ENCODE measurements around the gene PGAP3.
"Not testable (repeated sequence)": the region's sequence is repeated elsewhere in the genome, so short reads cannot be mapped to it uniquely, and the experiment has no call there.

The PGAP3 gene

DNA sequence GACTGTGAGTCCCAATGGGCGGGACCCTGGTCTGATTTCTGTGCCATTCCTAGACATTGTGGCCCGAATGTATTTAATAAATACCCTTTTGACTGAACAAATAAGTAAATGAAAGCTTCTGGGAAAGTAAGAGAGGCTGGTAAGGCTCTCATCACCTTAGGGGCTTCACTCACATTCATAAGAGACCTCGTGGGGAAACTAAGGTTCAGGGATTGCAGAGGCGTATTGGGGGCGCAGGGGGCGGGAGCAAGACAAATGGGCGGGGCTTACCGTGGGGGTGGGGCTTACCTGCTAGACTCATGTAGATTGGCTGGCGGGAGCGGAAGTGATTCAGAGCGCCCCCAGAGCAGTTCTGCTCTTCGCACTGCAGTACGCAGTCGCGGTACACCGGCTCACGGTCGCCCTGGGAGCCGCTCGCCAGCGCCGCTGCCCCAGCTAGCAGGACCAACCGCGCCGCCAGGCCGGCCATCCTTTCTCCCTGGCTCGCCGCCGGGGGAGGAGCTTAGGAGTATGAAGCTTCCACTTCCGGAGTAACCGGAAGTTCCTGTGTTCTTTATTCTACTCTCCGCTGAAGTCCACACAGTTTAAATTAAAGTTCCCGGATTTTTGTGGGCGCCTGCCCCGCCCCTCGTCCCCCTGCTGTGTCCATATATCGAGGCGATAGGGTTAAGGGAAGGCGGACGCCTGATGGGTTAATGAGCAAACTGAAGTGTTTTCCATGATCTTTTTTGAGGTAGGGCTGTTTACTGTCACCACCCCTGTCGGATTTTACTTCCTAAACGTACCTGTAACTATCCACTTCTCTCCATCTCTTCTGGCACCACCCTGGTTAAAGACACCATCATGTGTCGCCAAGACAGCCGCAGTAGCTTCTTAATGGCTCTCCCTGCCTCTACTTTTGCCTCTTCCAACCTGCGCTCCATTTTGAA is at the start of gene PGAP3:
PGAP3 (minus strand) TSS at position 512 of the 929 bp plus-strand sequence; CDS start at position 469, 43 bp downstream.
- DNase-seq: peak; percentile 96

GRCh38 chr17:39737206-39737759 is 49.4 kb upstream of the PGAP3 start:
- no peak for DNase-seq

DNA sequence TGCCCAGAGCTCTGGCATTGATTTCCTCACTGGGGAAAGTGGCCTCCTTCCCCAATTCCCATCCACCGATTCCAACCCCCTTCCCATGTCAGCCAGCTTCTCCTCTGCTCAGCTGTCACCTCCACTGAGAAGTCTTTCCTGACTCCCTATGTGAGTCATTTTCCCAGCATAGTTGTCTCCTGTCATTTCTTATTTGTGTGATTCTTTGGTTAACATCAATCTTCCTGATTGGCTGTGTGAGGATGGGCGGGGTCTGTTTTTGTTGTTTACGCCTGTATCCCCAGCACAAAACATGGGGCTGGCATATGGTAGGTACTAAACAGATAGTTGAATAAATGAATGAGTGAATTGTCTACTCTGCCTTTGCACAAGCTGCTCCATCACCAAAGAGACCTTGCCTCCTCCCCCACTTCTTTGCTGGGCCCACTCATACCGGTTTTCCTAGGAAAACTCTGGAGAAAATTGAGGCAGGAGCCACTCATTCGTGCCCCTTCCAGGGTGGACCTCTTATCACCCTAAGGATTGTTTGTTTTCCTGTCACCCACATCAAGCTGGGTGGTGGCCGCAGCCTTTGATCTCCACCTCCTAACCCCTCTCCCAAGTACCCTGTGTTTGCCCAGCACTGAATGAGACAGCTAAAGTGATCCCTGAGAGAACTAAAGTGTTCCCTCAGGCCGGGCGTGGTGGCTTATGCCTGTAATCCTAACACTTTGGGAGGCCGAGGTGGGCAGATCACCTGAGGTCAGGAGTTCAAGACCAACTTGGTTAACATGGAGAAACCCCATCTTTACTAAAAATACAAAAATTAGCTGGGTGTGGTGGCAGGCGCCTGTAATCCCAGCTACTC is 48.7 kb upstream of the PGAP3 start:
- DNase-seq: peak; percentile 57

DNA sequence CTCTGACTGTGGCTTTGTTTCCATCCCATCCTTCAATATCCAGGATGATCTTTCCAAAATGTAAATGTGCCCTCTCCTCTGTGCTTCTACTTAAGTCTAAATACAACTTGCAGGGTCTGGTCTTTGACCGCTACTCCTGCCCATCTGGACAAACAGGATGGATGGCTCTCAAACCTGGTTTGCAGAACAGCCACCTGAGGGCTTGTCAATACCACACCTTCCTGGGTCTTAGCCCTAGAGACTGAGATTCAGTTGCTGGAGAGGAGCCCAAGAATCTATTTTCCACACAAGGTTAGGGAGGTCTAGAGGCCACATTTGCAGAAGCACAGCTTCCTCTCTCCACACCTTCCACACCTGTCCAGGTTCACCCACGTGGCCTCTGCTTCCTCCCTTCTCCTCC is 48.0 kb upstream of the PGAP3 start:
- peak; percentile 69 for DNase-seq

DNA sequence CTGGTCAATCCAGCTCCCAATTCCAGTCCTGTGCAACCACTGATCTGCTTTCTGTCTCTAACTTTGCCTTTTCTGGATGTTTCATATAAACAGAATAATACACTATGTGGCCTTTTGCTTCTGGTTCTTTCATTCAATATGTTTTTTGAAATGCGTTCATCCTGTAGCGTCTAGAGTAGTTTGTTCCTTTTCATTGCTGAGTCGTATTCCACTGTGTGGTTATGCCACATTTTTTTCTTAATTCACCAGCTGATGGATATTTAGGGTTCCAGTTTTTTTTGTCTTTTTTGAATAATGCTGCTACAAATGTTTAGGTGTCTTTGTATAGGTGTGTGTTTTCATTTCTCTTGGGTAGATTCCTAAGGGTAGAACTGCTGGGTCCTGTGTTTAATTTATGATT is 44.7 kb upstream of the PGAP3 start:
- no peak for DNase-seq

DNA sequence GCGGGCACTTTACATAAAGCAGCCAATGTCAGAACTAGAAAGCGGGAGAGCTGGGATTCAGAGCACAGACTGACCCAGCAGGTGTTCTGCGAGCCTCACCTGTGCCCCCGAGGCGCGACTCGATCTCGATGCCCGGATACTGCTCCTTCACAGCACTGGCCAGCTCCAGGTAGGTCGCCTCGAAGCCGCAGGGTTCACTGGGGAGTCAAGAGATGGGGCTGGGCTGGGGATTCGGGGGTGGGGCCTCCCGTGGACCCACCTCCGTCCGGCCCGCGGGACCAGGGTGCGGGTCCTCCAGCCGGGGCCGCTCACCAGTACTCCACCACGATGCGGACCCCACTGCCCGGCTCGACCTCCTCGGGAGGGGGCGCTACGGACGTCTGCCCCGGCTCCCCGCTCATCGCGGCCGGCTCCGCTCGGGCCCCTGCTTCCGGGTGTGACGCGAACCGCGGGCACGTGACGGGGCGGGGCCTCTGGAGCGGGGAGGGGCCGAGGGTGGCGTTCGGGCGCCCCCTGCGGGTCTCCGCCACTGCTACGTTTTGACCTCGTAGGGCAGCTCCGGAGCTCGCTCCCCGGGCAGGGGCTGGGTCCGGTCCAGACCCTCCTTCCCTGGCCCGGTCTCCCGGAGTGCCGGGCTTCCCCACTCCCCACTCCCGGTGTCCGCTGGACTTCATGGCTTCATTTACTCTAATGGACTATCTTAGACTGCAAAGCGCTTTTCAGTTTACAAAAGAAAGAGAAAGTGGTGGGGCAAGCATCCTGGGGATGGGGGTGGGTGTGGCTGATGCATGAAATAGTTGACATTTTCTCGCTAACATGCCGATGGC is 42.5 kb upstream of the PGAP3 start, which contains the start of gene MIEN1:
MIEN1 (minus strand) TSS at position 438 of the 827 bp plus-strand sequence; CDS start at position 401, 37 bp downstream.
- peak; percentile 96 for DNase-seq

DNA sequence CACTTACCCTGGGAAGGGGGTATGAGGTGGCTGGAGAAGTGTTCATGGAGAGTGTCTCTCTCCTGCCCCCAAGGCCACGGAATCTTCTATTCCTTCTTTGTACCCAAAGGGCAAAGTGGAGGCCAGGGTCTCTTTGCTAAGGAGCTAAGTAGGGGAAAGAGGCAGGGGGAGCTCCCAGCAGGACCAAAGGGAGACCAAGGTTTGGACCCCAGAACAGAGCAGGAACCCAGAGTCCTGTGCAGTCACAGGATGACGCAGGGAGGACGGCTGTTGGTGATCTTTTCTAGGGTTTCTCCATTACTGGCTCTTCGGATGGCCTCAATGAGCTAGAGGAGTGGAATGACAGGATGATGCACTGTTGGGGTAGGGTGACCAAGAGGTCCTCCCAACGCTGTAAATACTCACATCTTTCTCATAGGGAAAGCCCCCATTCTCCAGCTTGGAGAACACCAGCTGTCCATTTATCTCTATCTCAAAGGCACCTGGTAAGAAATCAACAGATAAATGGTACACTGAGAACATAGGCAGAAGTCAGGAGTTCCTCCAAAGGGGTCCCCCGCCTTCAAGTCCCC is 41.5 kb upstream of the PGAP3 start:
- DNase-seq: no peak

DNA sequence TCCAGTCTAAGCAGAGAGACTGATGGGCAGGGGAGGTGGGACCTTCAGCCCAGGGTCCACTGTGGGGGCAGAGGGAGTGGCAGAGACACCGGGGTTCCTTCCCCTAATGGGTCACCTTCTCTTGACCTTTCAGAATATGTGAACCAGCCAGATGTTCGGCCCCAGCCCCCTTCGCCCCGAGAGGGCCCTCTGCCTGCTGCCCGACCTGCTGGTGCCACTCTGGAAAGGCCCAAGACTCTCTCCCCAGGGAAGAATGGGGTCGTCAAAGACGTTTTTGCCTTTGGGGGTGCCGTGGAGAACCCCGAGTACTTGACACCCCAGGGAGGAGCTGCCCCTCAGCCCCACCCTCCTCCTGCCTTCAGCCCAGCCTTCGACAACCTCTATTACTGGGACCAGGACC is 39.7 kb upstream of the PGAP3 start:
- no peak for DNase-seq

DNA sequence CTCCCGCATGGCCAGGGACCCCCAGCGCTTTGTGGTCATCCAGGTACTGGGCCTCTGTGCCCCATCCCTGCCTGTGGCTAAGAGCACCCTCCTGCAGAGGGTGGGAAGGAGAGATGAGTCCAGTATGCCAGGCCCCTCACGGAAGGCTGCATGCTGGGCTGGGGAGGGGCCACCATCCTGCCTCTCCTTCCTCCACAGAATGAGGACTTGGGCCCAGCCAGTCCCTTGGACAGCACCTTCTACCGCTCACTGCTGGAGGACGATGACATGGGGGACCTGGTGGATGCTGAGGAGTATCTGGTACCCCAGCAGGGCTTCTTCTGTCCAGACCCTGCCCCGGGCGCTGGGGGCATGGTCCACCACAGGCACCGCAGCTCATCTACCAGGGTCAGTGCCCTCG is 38.8 kb upstream of the PGAP3 start:
- DNase-seq: no peak

GRCh38 chr17:39725923-39726322 is 38.1 kb upstream of the PGAP3 start:
- not testable (repeated sequence) for DNase-seq

GRCh38 chr17:39724731-39725130 is 36.9 kb upstream of the PGAP3 start:
- no peak for DNase-seq

DNA sequence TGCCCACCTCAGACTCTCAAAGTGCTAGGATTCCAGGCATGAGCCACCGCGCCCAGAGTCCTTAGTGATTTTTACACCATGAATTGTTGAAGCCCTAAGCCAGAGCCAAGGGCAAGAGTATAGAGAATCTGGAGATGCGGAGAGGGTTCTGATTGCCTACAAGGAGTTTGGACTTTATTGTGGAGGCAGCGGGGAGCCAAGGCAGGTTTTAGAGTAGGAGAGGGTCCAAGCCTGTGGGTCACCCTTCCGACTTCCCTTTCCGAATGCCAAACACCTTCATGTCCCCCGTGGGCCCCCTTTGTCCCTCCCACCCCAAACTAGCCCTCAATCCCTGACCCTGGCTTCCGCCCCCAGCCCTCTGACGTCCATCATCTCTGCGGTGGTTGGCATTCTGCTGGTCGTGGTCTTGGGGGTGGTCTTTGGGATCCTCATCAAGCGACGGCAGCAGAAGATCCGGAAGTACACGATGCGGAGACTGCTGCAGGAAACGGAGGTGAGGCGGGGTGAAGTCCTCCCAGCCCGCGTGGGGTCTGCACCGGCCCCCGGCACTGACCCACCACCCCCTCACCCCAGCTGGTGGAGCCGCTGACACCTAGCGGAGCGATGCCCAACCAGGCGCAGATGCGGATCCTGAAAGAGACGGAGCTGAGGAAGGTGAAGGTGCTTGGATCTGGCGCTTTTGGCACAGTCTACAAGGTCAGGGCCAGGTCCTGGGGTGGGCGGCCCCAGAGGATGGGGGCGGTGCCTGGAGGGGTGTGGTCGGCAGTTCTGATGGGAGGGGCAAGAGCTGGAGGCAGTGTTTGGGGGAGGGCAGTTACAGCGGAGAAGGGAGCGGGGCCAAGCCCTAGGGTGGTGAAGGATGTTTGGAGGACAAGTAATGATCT is 35.4 kb upstream of the PGAP3 start:
- DNase-seq: no peak

- DNase-seq: no peak
These were observed 34.2 kb upstream of the PGAP3 start for GRCh38 chr17:39722104-39722503.

- DNase-seq: no peak
These were observed 31.9 kb upstream of the PGAP3 start for GRCh38 chr17:39719563-39720355.

- DNase-seq: no peak
These were observed 29.8 kb upstream of the PGAP3 start for GRCh38 chr17:39717660-39718059.

GRCh38 chr17:39716879-39717536 is 29.2 kb upstream of the PGAP3 start:
- no peak for DNase-seq

- no peak for DNase-seq
These were observed 28.4 kb upstream of the PGAP3 start for GRCh38 chr17:39716073-39716818.

- DNase-seq: no peak
These were observed 27.7 kb upstream of the PGAP3 start for GRCh38 chr17:39715375-39716072.
